GM21737 (cell line): ENCODE data around the gene GPR152.

Source experiments
- ATAC-seq: cut with Tn5 transposase; IDR thresholded peaks from one replicate; pipeline ENCODE4 v1.9.1; 2021; ENCODE audit warnings: mild to moderate bottlenecking, moderate library complexity; ENCODE audit not compliant: unreplicated experiment

GPR152 gene, protein sequence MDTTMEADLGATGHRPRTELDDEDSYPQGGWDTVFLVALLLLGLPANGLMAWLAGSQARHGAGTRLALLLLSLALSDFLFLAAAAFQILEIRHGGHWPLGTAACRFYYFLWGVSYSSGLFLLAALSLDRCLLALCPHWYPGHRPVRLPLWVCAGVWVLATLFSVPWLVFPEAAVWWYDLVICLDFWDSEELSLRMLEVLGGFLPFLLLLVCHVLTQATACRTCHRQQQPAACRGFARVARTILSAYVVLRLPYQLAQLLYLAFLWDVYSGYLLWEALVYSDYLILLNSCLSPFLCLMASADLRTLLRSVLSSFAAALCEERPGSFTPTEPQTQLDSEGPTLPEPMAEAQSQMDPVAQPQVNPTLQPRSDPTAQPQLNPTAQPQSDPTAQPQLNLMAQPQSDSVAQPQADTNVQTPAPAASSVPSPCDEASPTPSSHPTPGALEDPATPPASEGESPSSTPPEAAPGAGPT

GRCh38 chr11:67452141-67452952 is at the start of gene GPR152:
Gene GPR152, minus strand, starts transcription at chr11:67452729. Its CDS starts 5 bp downstream, at chr11:67452724.
- no peak for ATAC-seq

DNA sequence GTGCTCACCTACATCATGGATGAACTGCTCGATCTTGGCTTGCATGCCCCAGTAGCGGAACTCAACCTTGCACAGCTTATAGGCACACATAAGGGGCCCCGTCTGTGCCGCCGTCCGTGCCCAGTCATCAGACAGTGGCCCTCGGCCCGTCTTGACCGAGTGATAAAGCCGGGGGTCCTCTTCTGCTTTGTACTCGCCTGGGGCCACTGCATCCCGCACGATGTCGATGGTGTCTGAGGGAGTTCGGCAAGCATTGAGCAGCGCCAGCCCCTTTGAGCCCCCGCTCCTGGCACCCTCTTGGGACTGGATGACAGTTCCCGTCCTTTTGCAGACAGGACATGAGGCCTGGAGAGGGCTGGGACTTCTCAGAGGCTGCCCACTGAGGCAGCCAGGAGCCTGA is 49.3 kb upstream of the GPR152 start:
- no peak for ATAC-seq

DNA sequence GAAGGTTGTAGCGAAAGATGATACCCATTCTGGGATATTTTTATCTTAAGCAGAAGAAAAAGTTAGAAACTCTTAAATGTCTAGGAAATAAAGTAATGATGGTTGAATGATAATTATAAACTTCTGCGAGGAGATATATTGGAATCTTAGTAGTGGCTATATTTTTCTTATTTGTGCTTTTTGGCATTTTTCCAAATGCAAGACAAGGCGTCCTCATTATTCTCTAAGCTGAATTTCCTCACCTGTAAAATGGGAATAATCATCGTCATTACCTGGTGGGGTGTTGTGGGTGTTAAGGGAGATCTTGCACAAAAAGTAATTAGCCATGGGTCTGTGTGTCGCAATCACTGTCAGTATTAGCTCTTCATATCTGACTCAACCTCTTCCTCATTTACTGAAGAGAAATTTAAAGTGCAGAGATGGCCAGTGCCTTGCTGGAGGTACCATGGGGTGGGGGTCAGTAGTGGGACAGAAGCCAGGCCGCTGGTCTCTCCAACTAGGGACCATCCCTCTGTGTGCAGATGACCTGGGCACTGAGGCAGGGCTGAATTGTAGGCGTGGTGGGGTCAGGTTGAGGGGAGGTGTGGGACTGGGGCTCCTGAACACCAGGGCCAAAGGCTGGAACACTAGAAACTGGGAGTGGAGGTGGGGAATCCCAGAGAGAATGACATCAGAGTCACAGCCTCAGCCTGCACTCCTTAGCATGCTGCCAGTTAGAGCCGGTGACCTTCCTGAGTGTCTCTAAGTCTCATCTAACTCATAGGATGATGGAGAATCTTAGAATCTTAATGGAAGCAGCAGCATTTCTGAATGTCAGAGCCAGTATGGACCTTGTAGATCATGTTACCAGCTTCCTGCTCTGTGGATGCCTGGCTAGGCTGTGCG is 48.5 kb upstream of the GPR152 start:
- no peak for ATAC-seq

DNA sequence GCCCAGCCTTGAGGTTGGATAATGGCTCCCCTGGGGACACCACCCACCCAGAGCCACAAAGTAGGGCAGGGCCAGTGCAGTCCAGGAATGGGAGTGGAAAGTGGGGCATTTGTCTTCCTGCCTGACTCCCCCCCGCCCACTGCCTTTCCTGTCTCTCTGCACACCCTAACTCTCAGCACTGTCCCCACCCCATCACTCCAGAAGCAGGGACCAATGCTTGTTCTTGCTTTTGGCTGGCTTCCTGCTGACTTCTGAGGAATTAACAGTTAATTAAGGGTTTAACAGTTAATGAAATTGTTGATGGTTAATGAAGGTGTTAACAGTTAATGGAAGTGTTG is 47.9 kb upstream of the GPR152 start:
- no peak for ATAC-seq

DNA sequence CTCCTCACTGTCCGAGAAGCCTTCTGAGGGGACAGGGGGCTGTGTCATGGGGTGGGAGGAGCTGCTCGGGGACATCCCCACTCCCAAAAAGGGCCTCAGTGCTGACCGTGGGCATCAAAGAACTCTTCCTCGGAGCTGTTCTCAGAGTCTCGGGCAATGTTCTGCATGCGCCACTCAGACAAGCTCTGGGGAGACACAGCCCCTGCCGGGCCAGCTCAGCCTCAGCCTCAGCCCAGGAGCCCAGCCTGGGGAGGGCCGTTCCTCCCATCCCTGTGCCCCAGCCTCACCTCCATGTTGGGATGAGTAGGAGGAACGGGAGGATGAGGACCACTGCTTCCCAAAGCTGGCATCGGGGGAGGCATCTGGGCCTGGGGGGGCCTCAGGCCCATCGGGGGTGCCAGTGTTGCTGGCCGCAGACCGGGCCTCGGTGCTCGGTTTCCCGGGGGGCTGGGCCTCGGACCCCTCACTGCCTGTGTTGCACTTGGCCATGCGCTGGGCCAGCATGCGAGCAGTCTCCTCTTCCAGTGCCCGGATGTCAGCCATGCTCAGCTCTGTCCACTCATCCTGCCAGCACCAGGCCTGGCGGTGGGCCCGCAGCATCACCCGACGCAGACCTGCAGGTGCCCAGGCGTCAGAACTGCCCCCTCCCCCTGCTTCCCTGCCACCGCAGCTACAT is 47.4 kb upstream of the GPR152 start:
- no peak for ATAC-seq

GRCh38 chr11:67498544-67498972 is 46.0 kb upstream of the GPR152 start:
- no peak for ATAC-seq

GRCh38 chr11:67497656-67498291 is 45.2 kb upstream of the GPR152 start:
- ATAC-seq, result no peak

DNA sequence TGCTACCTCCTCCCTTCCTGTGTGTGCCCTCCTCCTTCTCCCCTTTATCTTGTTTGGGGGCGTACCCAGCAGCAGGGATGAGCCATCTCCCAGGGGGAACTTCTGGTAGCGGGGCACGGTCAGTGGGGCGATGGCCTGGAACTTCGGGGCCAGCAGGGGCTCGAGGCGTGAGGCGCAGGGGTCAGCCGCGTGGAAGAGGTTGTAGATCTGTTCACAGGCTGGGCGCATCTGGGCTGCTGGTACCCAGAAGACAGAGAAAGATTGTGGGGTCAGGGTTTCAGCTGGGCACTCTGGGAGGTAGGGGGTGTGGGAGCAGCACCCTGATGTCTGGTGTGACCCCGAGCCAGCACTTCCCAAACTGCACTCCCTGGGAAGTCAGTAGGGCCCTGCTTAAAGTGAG is 43.6 kb upstream of the GPR152 start:
- no peak for ATAC-seq

- no peak for ATAC-seq
Observed at GRCh38 chr11:67495234-67496005, 42.9 kb upstream of the GPR152 start.

GRCh38 chr11:67494371-67495233 is 42.1 kb upstream of the GPR152 start:
- no peak for ATAC-seq

- ATAC-seq, result no peak
Observed at GRCh38 chr11:67493548-67494370, 41.2 kb upstream of the GPR152 start.

GRCh38 chr11:67492801-67493547 is 40.4 kb upstream of the GPR152 start:
- ATAC-seq, result no peak

GRCh38 chr11:67492069-67492727 is 39.7 kb upstream of the GPR152 start:
- ATAC-seq, result no peak

- no peak for ATAC-seq
Observed at GRCh38 chr11:67491276-67492068, 38.9 kb upstream of the GPR152 start.

- ATAC-seq, result no peak
Observed at GRCh38 chr11:67490727-67491065, 38.2 kb upstream of the GPR152 start.
